Keratinocyte (primary cell): ENCODE measurements around the gene CA4. TPM values are rescaled to one million over a fixed set of nuclear protein-coding genes. Genes with fewer than 3 reads are reported as not detected.

Experiments used
- DNase-seq: peaks from one replicate; pipeline ENCODE4 v3.0.0-alpha.2; 2011; ENCODE audit warnings: low read depth, missing footprints, low spot score
- FAIRE-seq: peaks from 2 replicates; lab custom pipeline; 2011; peaks lifted over from hg19 to GRCh38; lab: Jason Lieb, UNC
- H2AFZ ChIP-seq: 2 replicates; pipeline ENCODE4 v1.6.0; 2012; ENCODE audit warnings: low read length, control low read depth, inconsistent platforms; ENCODE audit not compliant: control insufficient read depth
- H3K27ac ChIP-seq: 2 replicates; pipeline ENCODE4 v1.5.1; 2011; ENCODE audit warnings: low read length; ENCODE audit not compliant: control insufficient read depth, insufficient read depth
- H3K27me3 ChIP-seq: 3 replicates; pipeline ENCODE4 v1.6.0; 2011; ENCODE audit warnings: low read length; ENCODE audit not compliant: control insufficient read depth, insufficient read depth; ENCODE audit errors: extremely low read depth
- H3K36me3 ChIP-seq, 2 experiments: 2 replicates in 1 of 2; 3 replicates in 1 of 2; pipeline ENCODE4 v1.5.1; 2011; ENCODE audit warnings: low read length in 2 of 2, mild to moderate bottlenecking in 1 of 2; ENCODE audit not compliant: control insufficient read depth in 2 of 2, insufficient read depth in 2 of 2; ENCODE audit errors: extremely low read depth in 1 of 2
- H3K4me1 ChIP-seq: 3 replicates; pipeline ENCODE4 v1.5.1; 2011; ENCODE audit warnings: low read length; ENCODE audit not compliant: control insufficient read depth, insufficient read depth; ENCODE audit errors: extremely low read depth
- H3K4me2 ChIP-seq: 3 replicates; pipeline ENCODE4 v1.6.0; 2011; ENCODE audit warnings: low read depth, low read length; ENCODE audit not compliant: control insufficient read depth, insufficient read depth; ENCODE audit errors: extremely low read depth
- H3K4me3 ChIP-seq, 3 experiments: fragments of 200-600 bp in 1 of 3; sonication (generic) in 1 of 3; 2 replicates in 2 of 3; 3 replicates in 1 of 3; pipeline ENCODE4 v1.5.1; 2011 to 2016; ENCODE audit warnings: low read length in 3 of 3, mild to moderate bottlenecking in 3 of 3, control low read depth in 2 of 3, inconsistent platforms in 1 of 3, low read depth in 1 of 3, mixed read lengths in 1 of 3, mixed run types in 1 of 3, moderate library complexity in 1 of 3; ENCODE audit not compliant: control insufficient read depth in 2 of 3, insufficient read depth in 2 of 3; ENCODE audit errors: extremely low read depth in 1 of 3
- H3K79me2 ChIP-seq: 2 replicates; pipeline ENCODE4 v1.6.0; 2012; ENCODE audit warnings: low read length; ENCODE audit not compliant: control insufficient read depth, insufficient read depth
- H3K9ac ChIP-seq: 3 replicates; pipeline ENCODE4 v1.6.0; 2011; ENCODE audit warnings: low read length; ENCODE audit not compliant: control insufficient read depth, insufficient read depth; ENCODE audit errors: extremely low read depth
- H3K9me1 ChIP-seq: 3 replicates; pipeline ENCODE4 v1.6.0; 2011; ENCODE audit warnings: low read length; ENCODE audit not compliant: control insufficient read depth, insufficient read depth; ENCODE audit errors: extremely low read depth
- H3K9me3 ChIP-seq: 2 replicates; pipeline ENCODE4 v1.5.1; 2012; ENCODE audit warnings: low read depth, low read length; ENCODE audit not compliant: control insufficient read depth
- H4K20me1 ChIP-seq: 3 replicates; pipeline ENCODE4 v1.6.0; 2011; ENCODE audit warnings: low read length; ENCODE audit not compliant: control insufficient read depth, insufficient read depth; ENCODE audit errors: extremely low read depth
- CTCF ChIP-seq, 3 experiments: IDR thresholded peaks in 1 of 3; conservative IDR thresholded peaks in 1 of 3; optimal IDR thresholded peaks in 1 of 3; 2 replicates in 2 of 3; 3 replicates in 1 of 3; pipeline versions ENCODE3 to v1.5.1; 2011; ENCODE audit warnings: low read length in 3 of 3, mild to moderate bottlenecking in 3 of 3, moderate library complexity in 2 of 3, control low read depth in 1 of 3, inconsistent platforms in 1 of 3; ENCODE audit not compliant: insufficient read depth in 2 of 3; ENCODE audit errors: extremely low read depth in 1 of 3
- EZH2 ChIP-seq: IDR thresholded peaks from one replicate; pipeline ENCODE4 v1.6.1; 2012; ENCODE audit warnings: inconsistent platforms, mild to moderate bottlenecking, low read length, moderate library complexity
- dilution Hi-C: fragments of 300-500 bp; cut with MboI; formaldehyde crosslinking; loops from one replicate; pipeline ENCODE4 v1.7.0; 2020; ENCODE audit warnings: low sequenced_read_pairs; ENCODE audit not compliant: extremely low pct_ligation_motif_present
- polyA plus RNA-seq, 5 experiments: library from polyadenylated mRNA; depleted of rRNA in 3 of 5; stranded (reverse) in 3 of 5; stranded (forward) in 1 of 5; unstranded in 1 of 5; fragments of >200 nt; gene quantifications; 1 replicate in 1 of 5; 2 replicates in 3 of 5; 3 replicates in 1 of 5; pipeline versions ENCODE4 v1.2.1 to v1.2.3, GENCODE V29; 2011 to 2012; ENCODE audit warnings: missing spikeins in 2 of 5, low read depth in 1 of 5, low replicate concordance in 1 of 5

The CA4 gene
- polyA plus RNA-seq, 1 donor (not counting 4 experiments of a cell fraction or from before 2014, with no cell fraction given): not detected

GRCh38 chr17:60148373-60148772 is 1.4 kb upstream of the CA4 start:
- H3K27me3 ChIP-seq: peaks cover 84% of the 10 kb centered on the region
- H3K4me2 ChIP-seq: no peak overlapping the region
- no peaks in the 10 kb centered on the region for H3K79me2 ChIP-seq
- H3K36me3 ChIP-seq: no peaks in the 10 kb centered on the region
- no peak overlapping the region for H2AFZ ChIP-seq
- H4K20me1 ChIP-seq: no peaks in the 10 kb centered on the region
- H3K4me1 ChIP-seq: peaks cover under 1% of the 10 kb centered on the region
- no peak overlapping the region for H3K9ac ChIP-seq
- no peak overlapping the region for H3K4me3 ChIP-seq
- H3K27ac ChIP-seq: no peak overlapping the region
- dilution Hi-C loops: no loop called here
- no peak for FAIRE-seq
- no peaks in the 10 kb centered on the region for H3K9me3 ChIP-seq
- no peak for TF ChIP-seq EZH2
- no peak for TF ChIP-seq CTCF (optimal IDR thresholded peaks at IDR 0.05 in 1 of 3, IDR thresholded peaks at IDR 0.05 in 1 of 3, conservative IDR thresholded peaks at IDR 0.05 in 1 of 3; ENCODE audit: extremely low read depth in 1 of 3, insufficient read depth in 2 of 3, low read length in 3 of 3)
- no peak for DNase-seq
- H3K9me1 ChIP-seq: peaks cover 2% of the 10 kb centered on the region

GRCh38 chr17:60151355-60151754 is 1.6 kb downstream of the CA4 start:
- no peaks in the 10 kb centered on the region for H3K36me3 ChIP-seq
- H4K20me1 ChIP-seq: no peaks in the 10 kb centered on the region
- H2AFZ ChIP-seq: no peak overlapping the region
- no peak overlapping the region for H3K4me3 ChIP-seq
- H3K4me2 ChIP-seq: no peak overlapping the region
- H3K27ac ChIP-seq: no peak overlapping the region
- no peak for FAIRE-seq
- H3K9ac ChIP-seq: no peak overlapping the region
- DNase-seq: no peak
- peaks cover 4% of the 10 kb centered on the region for H3K4me1 ChIP-seq
- dilution Hi-C loops: no loop called here
- no peaks in the 10 kb centered on the region for H3K79me2 ChIP-seq
- peaks cover 2% of the 10 kb centered on the region for H3K9me1 ChIP-seq
- H3K9me3 ChIP-seq: no peaks in the 10 kb centered on the region
- TF ChIP-seq CTCF (optimal IDR thresholded peaks at IDR 0.05 in 1 of 3, IDR thresholded peaks at IDR 0.05 in 1 of 3, conservative IDR thresholded peaks at IDR 0.05 in 1 of 3; ENCODE audit: extremely low read depth in 1 of 3, insufficient read depth in 2 of 3, low read length in 3 of 3) (no peak), EZH2 (peak; percentile 2)
- H3K27me3 ChIP-seq: peaks cover 79% of the 10 kb centered on the region
